Thyroid gland (tissue), 4 donors: ENCODE data around the gene NKTR.

Experiments used
- POLR2A ChIP-seq, 2 donors: fragments of 450-650 bp; IDR thresholded peaks; one replicate each; pipeline ENCODE4 v1.6.1; 2017; ENCODE audit warnings: antibody characterized with exemption in 2 of 2, mild to moderate bottlenecking in 2 of 2, moderate library complexity in 1 of 2
- TF ChIP-seq, protein P1 (sequence below), 6 experiments: fragments of 200-600 bp in 3 of 6; fragments of 450-650 bp in 3 of 6; sonication (generic) in 3 of 6; IDR thresholded peaks; one replicate each; pipeline ENCODE4 v1.5.1; 2016 to 2019; ENCODE audit warnings: antibody characterized with exemption in 6 of 6, mild to moderate bottlenecking in 2 of 6, inconsistent platforms in 1 of 6, moderate library complexity in 1 of 6

DNA sequence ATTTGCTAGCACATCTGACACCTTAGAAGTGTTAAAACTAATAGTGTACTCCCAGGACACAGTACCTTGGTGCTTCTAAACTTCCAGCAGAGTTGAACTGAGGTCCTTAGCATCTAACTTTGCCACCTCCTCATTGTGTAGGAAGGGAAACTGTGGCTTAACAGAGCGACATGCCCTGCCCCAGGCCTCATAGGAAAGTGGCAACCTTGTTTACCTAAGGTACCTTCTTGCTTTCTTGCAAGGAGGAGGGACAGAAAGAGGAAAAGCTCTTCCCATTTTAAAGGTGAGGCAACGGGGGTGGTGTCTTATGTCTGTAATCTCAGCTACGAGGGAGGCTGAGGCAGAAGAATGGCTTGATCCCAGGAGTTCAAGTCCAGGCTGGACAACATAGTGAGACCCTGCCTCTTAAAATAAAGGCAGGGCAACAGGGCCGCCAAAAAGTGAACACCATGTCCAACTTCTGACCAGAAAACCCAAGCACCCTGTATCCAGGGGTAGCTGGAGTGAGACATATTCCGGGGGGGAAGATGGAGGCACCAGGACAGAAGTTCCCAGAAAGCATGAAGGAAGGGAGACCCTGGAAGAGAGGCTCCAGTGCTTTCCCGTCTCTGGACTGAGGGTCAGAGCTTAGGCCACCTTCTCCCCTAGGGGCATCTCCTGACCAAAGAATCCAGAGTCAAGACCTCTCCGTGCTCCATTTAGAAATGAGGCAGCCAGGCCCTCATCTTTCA, 84.3 kb downstream of the NKTR start:
- no peak for TF ChIP-seq POLR2A (IDR thresholded peaks at IDR 0.05)
- TF ChIP-seq, protein P1, sequence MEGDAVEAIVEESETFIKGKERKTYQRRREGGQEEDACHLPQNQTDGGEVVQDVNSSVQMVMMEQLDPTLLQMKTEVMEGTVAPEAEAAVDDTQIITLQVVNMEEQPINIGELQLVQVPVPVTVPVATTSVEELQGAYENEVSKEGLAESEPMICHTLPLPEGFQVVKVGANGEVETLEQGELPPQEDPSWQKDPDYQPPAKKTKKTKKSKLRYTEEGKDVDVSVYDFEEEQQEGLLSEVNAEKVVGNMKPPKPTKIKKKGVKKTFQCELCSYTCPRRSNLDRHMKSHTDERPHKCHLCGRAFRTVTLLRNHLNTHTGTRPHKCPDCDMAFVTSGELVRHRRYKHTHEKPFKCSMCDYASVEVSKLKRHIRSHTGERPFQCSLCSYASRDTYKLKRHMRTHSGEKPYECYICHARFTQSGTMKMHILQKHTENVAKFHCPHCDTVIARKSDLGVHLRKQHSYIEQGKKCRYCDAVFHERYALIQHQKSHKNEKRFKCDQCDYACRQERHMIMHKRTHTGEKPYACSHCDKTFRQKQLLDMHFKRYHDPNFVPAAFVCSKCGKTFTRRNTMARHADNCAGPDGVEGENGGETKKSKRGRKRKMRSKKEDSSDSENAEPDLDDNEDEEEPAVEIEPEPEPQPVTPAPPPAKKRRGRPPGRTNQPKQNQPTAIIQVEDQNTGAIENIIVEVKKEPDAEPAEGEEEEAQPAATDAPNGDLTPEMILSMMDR (IDR thresholded peaks at IDR 0.05) = no peak
